Measurements from ENCODE around the gene SAA4.
"Not testable (repeated sequence)": the region's sequence is repeated elsewhere in the genome, so short reads cannot be mapped to it uniquely, and the experiment has no call there.

The SAA4 gene

GRCh38 chr11:18270102-18270501, 33.5 kb upstream of the SAA4 start:
- TF ChIP-seq, protein P1, sequence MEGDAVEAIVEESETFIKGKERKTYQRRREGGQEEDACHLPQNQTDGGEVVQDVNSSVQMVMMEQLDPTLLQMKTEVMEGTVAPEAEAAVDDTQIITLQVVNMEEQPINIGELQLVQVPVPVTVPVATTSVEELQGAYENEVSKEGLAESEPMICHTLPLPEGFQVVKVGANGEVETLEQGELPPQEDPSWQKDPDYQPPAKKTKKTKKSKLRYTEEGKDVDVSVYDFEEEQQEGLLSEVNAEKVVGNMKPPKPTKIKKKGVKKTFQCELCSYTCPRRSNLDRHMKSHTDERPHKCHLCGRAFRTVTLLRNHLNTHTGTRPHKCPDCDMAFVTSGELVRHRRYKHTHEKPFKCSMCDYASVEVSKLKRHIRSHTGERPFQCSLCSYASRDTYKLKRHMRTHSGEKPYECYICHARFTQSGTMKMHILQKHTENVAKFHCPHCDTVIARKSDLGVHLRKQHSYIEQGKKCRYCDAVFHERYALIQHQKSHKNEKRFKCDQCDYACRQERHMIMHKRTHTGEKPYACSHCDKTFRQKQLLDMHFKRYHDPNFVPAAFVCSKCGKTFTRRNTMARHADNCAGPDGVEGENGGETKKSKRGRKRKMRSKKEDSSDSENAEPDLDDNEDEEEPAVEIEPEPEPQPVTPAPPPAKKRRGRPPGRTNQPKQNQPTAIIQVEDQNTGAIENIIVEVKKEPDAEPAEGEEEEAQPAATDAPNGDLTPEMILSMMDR (conservative IDR thresholded peaks at IDR 0.05; ENCODE audit: low read depth) = no peak
- ChIA-PET POLR2A (ENCODE audit: low non-redundant PET) (no interaction called here), CTCF (interaction anchor here (0.7 to 1.0 kb wide), 2 partner anchors 155 to 1418 kb away, joined by 3 to 4 read pairs; no protein-coding TSS in a partner anchor)
- no peak for DNase-seq (ENCODE audit: low spot score)
- H3K27ac ChIP-seq = no peak overlapping the region

DNA sequence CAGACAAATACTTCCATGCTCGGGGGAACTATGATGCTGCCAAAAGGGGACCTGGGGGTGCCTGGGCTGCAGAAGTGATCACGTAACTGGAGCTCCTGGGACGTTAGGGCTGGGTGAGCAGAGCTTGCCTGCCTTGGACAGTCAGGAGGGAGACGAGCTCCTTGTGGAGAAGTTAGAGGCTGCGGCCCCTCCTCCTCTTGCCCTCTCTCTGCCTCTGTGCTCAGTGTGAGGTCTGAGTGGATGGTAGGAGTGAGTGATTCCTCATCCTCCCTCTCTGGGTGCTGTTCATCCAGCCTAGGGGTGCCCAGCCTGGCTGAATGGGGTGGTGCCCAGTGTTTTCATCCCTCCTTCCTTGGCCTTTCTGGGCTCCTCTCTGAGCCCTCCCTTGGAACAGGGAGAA, 32.6 kb upstream of the SAA4 start:
- CTCF ChIA-PET; POLR2A ChIA-PET (ENCODE audit: low non-redundant PET); DNase-seq (ENCODE audit: low spot score); H3K27ac ChIP-seq: not testable (repeated sequence)

GRCh38 chr11:18267335-18268133, 30.9 kb upstream of the SAA4 start:
- DNase-seq (ENCODE audit: low spot score); CTCF ChIA-PET; POLR2A ChIA-PET (ENCODE audit: low non-redundant PET): not testable (repeated sequence)
- peak overlapping the region; percentile 69 for H3K27ac ChIP-seq

GRCh38 chr11:18265949-18266348, 29.3 kb upstream of the SAA4 start, which contains the start of gene SAA1:
TSS of gene SAA1 (plus strand) at chr11:18266264. CDS start at chr11:18266888, 624 bp downstream.
- peak within 1 kb of the TSS; percentile 86 for H3K27ac ChIP-seq
- CTCF ChIA-PET = no interaction called here
- POLR2A ChIA-PET (ENCODE audit: low non-redundant PET) = no interaction called here

DNA sequence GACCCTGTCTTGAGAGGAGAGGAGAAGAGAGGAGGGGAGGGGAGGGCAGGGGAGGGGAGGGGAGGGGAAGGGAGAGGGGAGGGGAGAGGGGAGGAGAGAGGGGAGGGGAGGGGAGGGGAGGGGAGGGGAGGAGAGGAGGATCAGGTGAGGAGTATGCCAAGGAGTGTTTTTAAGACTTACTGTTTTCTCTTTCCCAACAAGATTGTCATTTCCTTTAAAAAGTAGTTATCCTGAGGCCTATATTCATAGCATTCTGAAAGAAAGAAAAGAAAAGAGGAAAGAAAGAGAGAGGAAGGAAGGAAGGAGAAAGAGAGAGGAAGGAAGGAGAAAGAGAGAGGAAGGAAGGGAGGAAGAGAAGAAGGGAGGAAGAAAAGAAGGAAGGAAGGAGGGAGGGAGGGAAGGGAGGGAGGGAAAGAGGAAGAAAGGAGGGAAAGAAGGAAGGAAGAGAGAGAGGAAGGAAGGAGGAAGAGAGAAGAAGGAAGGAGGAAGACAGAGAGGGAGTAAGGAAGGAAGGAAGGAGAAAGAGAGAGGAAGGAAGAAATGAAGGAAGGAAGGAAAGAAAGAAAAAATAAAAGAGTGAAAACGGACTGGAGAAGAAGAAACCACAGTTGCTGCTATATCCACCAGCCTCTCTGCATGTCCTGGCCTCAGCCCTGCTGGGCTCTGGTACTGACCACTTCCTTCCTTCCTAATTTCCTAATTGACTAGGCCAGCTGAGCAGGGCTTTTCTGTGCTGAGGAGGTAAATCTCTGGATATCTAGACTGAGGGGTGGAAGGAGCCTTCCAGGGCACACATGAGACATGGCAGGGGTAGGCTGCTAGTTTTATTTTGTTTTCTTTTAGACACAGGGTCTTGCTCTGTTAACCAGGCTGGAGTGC, 28.3 kb upstream of the SAA4 start:
- H3K27ac ChIP-seq = peak overlapping the region; percentile 86
- ChIA-PET POLR2A (ENCODE audit: low non-redundant PET) (no interaction called here), CTCF (no interaction called here)
- TF ChIP-seq, protein P1 (conservative IDR thresholded peaks at IDR 0.05; ENCODE audit: low read depth) = no peak
- DNase-seq (ENCODE audit: low spot score) = no peak

More at GRCh38 chr11:18265949-18266348, 29.3 kb upstream of the SAA4 start, which contains the start of gene SAA1:
- no peak for DNase-seq (ENCODE audit: low spot score)
- TF ChIP-seq, protein P1 (conservative IDR thresholded peaks at IDR 0.05; ENCODE audit: low read depth) = no peak

DNA sequence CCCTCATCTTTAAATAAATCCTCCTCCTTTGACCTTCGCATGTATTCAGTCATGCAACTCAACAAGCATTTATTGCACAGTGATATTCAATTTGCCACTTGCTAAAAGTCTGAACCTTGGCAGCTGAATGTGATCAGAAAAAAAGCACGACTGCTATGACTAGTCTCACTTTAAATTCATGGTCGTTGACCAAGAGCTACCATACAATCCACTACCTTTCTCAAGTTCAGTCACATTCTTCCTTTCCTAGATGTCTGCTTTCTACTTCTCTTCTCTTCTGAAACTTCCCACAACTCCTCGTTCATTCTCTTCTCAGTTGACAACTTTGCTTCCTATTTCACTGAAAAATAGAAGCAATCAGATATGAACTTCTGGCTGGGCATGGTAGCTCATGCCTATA, 27.4 kb upstream of the SAA4 start:
- CTCF ChIA-PET = no interaction called here
- TF ChIP-seq, protein P1 (conservative IDR thresholded peaks at IDR 0.05; ENCODE audit: low read depth) = no peak
- no peak for DNase-seq (ENCODE audit: low spot score)
- POLR2A ChIA-PET (ENCODE audit: low non-redundant PET) = no interaction called here
- no peak overlapping the region for H3K27ac ChIP-seq

- DNase-seq (ENCODE audit: low spot score); H3K27ac ChIP-seq; CTCF ChIA-PET; POLR2A ChIA-PET (ENCODE audit: low non-redundant PET): not testable (repeated sequence)
Measured at GRCh38 chr11:18262681-18263350, 26.2 kb upstream of the SAA4 start.

Measured in RWPE1 (cell line).